IMR-90 (cell line): ENCODE measurements around the gene PTK7.

Experiments
- POLR2A ChIP-seq: IDR thresholded peaks from 2 replicates; pipeline ENCODE4 v1.6.1; 2012; ENCODE audit warnings: mild to moderate bottlenecking, low read depth, low read length
- USF2 ChIP-seq: fragments of 150-350 bp; IDR thresholded peaks from 2 replicates; pipeline ENCODE4 v1.6.1; 2017; ENCODE audit warnings: mild to moderate bottlenecking, antibody characterized with exemption, low read length, low read depth

DNA sequence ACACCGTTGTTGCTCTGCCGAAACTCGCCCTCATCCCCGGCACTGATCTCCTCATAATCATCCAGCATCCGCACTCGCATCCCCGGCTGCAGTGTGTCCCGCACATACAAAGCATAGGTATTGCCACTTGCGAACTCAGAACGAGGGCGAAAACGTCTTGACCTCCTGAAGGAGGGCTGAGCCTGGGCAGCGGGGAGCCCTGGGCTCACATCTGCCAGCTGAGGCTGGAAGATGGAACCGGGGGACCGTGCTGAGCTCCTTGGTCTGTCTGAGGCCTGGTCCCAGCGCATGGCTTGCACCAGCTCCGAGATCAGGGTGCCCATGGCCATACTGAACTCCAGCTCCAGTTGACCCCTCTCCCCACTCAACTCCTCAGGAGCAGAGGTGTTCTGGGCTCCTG is 25.1 kb upstream of the PTK7 start:
- no peak for TF ChIP-seq USF2
- TF ChIP-seq POLR2A: no peak
